Activated naive CD4-positive, alpha-beta T cell treated with anti-CD3 and anti-CD28 coated beads, Interleukin-2, amount 50 U/mL, for 72 hours (primary cell): ENCODE results near the gene CRYBA2. TPM values are rescaled to one million over a fixed set of nuclear protein-coding genes. Genes with fewer than 3 reads are reported as not detected.

Experiments used
- ATAC-seq, 2 donors: fragments of 150-1000 bp; cut with Tn5 transposase; 2 replicates each; pipeline ENCODE4 v1.10.0; 2021; ENCODE audit warnings: mild to moderate bottlenecking in 2 of 2, moderate library complexity in 2 of 2
- DNase-seq, 2 donors: peaks; one replicate each; pipeline ENCODE4 v3.0.0; 2021 to 2022; ENCODE audit warnings: low spot score in 2 of 2
- H3K27ac Mint-ChIP-seq, 2 donors: one replicate each; pipeline ENCODE4 v1.8.0; 2022; ENCODE audit warnings: mild to moderate bottlenecking in 2 of 2, mixed read lengths in 2 of 2
- H3K36me3 Mint-ChIP-seq, 2 donors: one replicate each; pipeline ENCODE4 v1.8.0; 2022; ENCODE audit warnings: mixed read lengths in 2 of 2
- H3K9me3 Mint-ChIP-seq, 2 donors: one replicate each; pipeline ENCODE4 v1.8.0; 2022; ENCODE audit warnings: mixed read lengths in 2 of 2
- total RNA-seq, 2 donors: library from RNA; stranded (reverse); gene quantifications; one replicate each; pipeline ENCODE4 v1.2.3, GENCODE V29; 2022

The CRYBA2 gene
- total RNA-seq, result not detected

DNA sequence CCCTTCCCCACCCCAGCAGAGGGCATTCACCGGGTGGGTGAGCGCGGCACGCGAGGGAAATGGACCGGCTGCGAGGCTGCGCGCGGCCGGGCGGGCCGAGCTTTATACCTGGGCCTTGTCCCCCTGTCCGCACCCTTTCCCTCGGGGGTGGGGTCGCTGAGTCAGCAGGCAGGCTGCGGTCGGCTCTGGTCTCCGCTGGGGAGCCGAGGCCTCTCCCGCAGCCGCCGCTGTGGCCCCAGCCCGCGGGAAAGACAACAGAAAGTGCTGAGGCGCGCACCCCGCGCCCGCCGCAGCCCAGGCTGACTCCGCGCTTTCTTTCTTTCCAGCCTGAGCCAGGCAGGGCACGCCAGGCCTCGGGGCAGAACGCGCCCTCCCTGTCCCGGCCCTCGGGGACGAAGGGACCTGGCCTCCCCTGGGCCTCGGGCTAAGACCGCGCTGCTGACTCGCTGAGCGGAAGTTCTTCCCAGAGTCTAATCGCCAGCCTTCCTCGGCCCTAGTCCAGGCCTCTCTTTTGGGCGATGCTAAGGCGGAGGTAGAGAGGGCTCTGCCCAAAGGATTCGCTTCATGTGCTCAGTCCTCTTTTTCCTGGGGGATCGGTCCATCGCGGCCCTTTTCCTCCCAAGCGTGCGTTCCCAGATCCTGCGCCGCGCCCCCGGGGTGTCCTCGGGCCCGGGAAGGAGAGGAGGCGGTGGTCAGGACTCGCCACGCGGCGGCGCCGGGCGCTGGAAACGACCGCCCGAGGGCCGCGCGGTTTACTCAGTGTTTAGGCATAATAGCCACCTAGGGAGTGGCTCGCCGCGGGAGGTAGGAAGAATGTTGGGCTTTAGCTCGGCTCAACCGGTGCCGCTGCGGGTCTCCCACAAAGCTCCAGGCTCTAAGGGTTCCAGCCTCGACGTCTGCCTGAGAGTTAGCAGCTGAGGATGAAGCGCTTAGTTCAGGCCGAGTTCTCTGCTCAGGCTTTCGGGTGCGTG is at the start of gene CRYBA2:
Gene CRYBA2 (minus strand): TSS at position 78 of the 971 bp plus-strand sequence. CDS start 246 bp downstream, outside the sequence.
- Mint-ChIP-seq H3K36me3 (no peaks in the 10 kb centered on the region), H3K27ac (no peak within 1 kb of the TSS), H3K9me3 (no peaks in the 10 kb centered on the region)
- DNase-seq (no peak), ATAC-seq (peak; percentile 20 to 23)

GRCh38 chr2:219042750-219043149 is 49.5 kb upstream of the CRYBA2 start:
- Mint-ChIP-seq H3K36me3 (no peaks in the 10 kb centered on the region), H3K27ac (no peak overlapping the region), H3K9me3 (no peaks in the 10 kb centered on the region)
- no peak for DNase-seq
- ATAC-seq, result no peak

DNA sequence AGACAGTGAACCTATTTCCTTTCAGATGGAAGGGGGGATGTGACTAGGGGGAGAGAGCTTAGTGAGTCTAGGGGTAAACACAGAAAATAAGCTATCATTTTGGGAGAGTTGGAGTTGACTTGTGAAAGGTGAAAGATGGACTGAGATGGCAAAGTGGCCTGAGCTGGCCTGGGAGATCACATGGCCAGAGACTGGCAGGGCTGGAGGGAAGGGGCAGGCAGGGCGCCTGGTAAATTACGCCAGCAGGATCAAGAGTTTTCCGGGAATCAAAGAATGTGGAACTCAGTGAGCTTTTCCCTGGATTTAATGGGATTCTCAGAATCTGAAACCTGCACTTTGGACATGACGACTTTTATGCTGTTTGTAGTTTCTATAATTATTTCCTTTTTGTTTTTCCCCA is 48.9 kb upstream of the CRYBA2 start:
- ATAC-seq, result no peak
- H3K9me3 Mint-ChIP-seq, result no peaks in the 10 kb centered on the region
- H3K36me3 Mint-ChIP-seq, result no peaks in the 10 kb centered on the region
- no peak overlapping the region for H3K27ac Mint-ChIP-seq
- DNase-seq, result no peak

DNA sequence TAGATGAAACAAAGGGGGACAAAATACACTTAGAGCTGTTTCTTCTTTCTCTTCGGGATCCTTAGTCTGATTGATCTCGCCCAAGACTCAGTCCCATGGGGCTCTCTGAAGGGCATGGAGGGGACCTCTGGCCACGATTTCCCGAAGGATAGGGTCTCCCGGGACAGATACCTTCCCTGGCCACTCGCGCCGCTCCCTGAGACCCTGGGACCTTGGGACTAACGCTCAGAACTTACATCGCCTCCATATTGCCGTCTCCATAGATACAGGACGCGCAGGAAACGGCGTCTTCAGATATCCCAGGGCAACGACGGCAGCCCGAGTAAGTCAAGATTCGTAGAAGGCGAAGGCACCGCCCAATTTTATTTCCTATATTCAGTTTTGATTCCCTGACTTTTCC is 48.0 kb upstream of the CRYBA2 start, which contains the start of gene CFAP65:
Gene CFAP65 (minus strand): TSS at position 265 of the 400 bp plus-strand sequence. CDS start 2,468 bp downstream, outside the sequence.
- DNase-seq (peak in 1 of 2 donors; percentile 31), ATAC-seq (peak in 1 of 2 donors; percentile 71)
- Mint-ChIP-seq H3K9me3 (no peaks in the 10 kb centered on the region), H3K36me3 (no peaks in the 10 kb centered on the region), H3K27ac (no peak within 1 kb of the TSS)

DNA sequence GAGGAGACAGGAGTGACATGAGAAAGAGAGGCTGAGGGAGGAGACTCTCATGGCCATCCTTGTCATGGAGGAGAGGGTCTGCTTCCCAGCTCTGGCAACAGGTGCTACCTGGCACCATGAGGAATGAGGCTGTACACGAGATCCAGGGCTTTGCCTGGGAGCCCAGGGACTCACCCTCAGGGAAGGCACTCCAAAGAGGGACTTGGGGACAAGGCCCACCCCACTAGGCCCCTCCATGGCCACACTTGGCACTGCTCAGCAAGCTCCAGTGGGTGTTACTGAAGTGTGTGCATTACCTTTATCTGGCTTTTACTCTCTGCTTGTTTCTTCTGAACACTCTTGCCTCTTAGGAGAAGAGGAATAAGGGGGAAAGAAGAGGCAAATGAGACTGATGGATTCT is 45.4 kb upstream of the CRYBA2 start:
- DNase-seq, result no peak
- Mint-ChIP-seq H3K27ac (no peak overlapping the region), H3K36me3 (no peaks in the 10 kb centered on the region), H3K9me3 (no peaks in the 10 kb centered on the region)
- ATAC-seq, result no peak

- ATAC-seq (no peak), DNase-seq (no peak)
- H3K27ac Mint-ChIP-seq, result no peak overlapping the region
Observed at GRCh38 chr2:219037783-219038499, 44.7 kb upstream of the CRYBA2 start.

GRCh38 chr2:219035942-219036341 is 42.7 kb upstream of the CRYBA2 start:
- Mint-ChIP-seq H3K36me3 (no peaks in the 10 kb centered on the region), H3K27ac (no peak overlapping the region), H3K9me3 (no peaks in the 10 kb centered on the region)
- ATAC-seq (no peak), DNase-seq (no peak)

More at GRCh38 chr2:219037783-219038499, 44.7 kb upstream of the CRYBA2 start:
- Mint-ChIP-seq H3K36me3 (no peaks in the 10 kb centered on the region), H3K9me3 (no peaks in the 10 kb centered on the region)

GRCh38 chr2:219034823-219035222 is 41.6 kb upstream of the CRYBA2 start:
- Mint-ChIP-seq H3K27ac (no peak overlapping the region), H3K36me3 (no peaks in the 10 kb centered on the region), H3K9me3 (no peaks in the 10 kb centered on the region)
- ATAC-seq (no peak), DNase-seq (no peak)

- Mint-ChIP-seq H3K9me3 (no peaks in the 10 kb centered on the region), H3K27ac (no peak overlapping the region), H3K36me3 (no peaks in the 10 kb centered on the region)
- ATAC-seq (no peak), DNase-seq (no peak)
Observed at GRCh38 chr2:219032051-219032745, 39.0 kb upstream of the CRYBA2 start.

DNA sequence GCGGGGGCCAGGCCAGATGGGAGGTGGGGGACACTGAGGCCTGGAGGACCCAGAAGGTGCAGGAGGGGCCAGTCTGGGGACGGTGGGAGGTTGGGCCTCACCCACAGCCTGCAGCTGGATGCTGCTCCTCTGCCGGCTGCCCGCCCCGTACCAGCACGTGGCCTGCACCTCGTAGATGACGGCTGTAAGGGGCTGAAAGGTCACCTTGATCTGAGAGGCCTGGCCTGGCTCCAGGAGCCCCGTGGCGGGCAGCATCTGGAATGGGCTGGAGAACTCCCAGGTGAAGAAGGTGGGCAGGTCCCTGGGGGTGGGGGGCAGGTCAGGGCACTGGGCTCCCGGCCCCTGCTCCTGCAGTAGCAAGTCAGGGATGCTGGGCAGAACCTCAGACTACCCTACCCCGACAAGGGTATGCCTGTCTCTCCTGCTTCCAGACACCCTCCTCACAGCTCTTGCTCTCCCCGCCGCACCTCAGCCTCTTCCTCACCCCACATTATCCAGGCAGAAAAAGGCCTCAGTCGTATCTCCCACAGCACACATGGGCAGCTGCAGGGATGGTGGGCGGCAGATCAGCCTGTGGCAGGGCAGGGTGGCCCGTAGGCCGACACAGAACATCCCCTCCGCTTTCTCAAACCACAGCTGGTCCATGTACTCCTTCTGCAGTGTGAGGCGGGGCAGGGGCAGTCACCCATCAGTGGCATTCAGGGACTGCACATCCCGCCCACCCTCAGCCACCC is 38.0 kb upstream of the CRYBA2 start:
- no peaks in the 10 kb centered on the region for H3K9me3 Mint-ChIP-seq
- no peak overlapping the region for H3K27ac Mint-ChIP-seq
- no peaks in the 10 kb centered on the region for H3K36me3 Mint-ChIP-seq
- no peak for DNase-seq
- no peak for ATAC-seq

DNA sequence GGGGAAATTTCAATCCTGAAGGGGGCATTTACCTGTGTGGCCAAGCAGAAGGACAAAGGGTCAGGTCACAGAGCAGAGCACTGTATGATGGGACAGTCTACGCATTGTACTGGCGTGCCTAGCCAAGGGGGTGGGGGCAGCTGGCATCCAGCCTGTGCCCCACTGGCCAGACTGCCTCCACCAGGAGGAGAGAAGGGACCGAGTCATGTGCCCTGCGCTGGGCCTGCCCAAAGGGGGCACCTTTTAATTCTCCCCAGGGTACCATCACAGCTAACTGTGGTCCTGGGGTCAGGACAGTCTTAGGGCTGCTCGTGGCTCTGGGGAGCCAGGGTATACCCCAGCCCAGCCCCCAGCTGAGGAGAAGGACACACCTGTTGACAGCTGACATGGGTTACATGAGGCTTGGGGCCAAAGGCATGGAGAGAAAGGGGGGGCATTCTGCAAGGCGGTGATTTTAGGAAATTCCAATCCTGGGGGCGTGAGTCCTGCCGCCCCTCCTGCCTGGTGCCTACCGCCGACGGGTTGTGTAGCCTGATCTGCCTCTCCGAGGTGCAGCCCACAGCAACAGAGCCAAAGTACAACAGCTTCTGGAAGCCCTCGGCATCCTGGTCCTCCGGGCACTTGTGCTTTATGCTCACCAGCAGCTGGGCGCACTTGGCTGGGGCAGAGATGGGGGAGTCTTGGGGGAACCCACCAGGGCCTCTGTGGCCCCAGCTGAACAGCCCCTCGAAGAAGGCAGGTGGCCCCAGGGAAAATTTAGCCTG is 37.1 kb upstream of the CRYBA2 start:
- ATAC-seq (peak in 1 of 2 donors; percentile 34), DNase-seq (no peak)
- Mint-ChIP-seq H3K27ac (no peak overlapping the region), H3K36me3 (no peaks in the 10 kb centered on the region), H3K9me3 (no peaks in the 10 kb centered on the region)

GRCh38 chr2:219029829-219030165 is 36.6 kb upstream of the CRYBA2 start:
- DNase-seq (peak; percentile 72 to 79), ATAC-seq (peak; percentile 88 to 90)
- Mint-ChIP-seq H3K9me3 (no peaks in the 10 kb centered on the region), H3K27ac (no peak overlapping the region), H3K36me3 (no peaks in the 10 kb centered on the region)

GRCh38 chr2:219028996-219029828 is 36.0 kb upstream of the CRYBA2 start:
- Mint-ChIP-seq H3K36me3 (no peaks in the 10 kb centered on the region), H3K27ac (no peak overlapping the region), H3K9me3 (no peaks in the 10 kb centered on the region)
- ATAC-seq (peak; percentile 21 to 47), DNase-seq (no peak)

DNA sequence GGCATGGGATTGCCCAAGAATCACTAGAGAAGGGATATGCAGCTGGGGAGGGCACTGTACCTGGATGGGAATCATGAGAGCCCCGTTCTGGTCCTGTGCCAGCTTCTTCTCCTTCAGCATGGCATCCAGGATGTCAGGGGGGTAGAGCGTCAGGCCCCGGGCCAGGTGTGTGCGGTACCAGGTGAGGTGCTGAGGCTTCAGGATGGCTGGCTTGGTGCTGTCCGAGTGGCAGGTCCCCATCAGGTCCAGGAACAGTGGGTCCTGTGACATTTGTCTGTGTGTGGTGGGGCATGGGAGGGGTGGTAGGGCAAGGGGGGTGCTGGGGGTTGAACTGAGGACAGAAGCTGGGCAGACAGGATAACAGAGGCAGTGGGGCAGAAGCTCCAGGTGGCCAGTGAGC is 34.9 kb upstream of the CRYBA2 start:
- DNase-seq (no peak), ATAC-seq (no peak)
- H3K27ac Mint-ChIP-seq, result no peak overlapping the region
- no peaks in the 10 kb centered on the region for H3K36me3 Mint-ChIP-seq
- no peaks in the 10 kb centered on the region for H3K9me3 Mint-ChIP-seq

- ATAC-seq (no peak), DNase-seq (no peak)
- Mint-ChIP-seq H3K36me3 (no peaks in the 10 kb centered on the region), H3K27ac (no peak overlapping the region), H3K9me3 (no peaks in the 10 kb centered on the region)
Observed at GRCh38 chr2:219027511-219028055, 34.4 kb upstream of the CRYBA2 start.
